Caco-2 (cell line): Measurements from ENCODE around the gene C14orf180. TPM values are rescaled to one million over a fixed set of nuclear protein-coding genes. Genes with fewer than 3 reads are reported as not detected.

ENCODE experiments used
- BruUV-seq: library from RNA; stranded (reverse); fragments of 400-500 nt; replicated peaks from 2 replicates; lab custom pipeline; 2021; lab: Mats Ljungman, UMichigan
- CTCF ChIA-PET: fragments of 300-600 bp; sonication (Branson Sonifier 250); formaldehyde crosslinking; loops from one replicate; lab custom pipeline; 2022; ENCODE audit warnings: antibody characterized with exemption; lab: Charles Lee
- POLR2A ChIA-PET: fragments of 300-600 bp; sonication (Branson Sonifier 250); formaldehyde crosslinking; loops from one replicate; lab custom pipeline; 2022; ENCODE audit warnings: antibody characterized with exemption; lab: Charles Lee
- DNase-seq, 2 experiments: peaks; one replicate each; pipeline versions ENCODE4 v3.0.0 to v3.0.0-alpha.2; 2020 to 2022
- H3K27me3 ChIP-seq: replicated peaks from 2 replicates; pipeline ENCODE4 v1.6.0; 2011; ENCODE audit warnings: low read length; ENCODE audit not compliant: control insufficient read depth, insufficient read depth
- H3K36me3 ChIP-seq: 2 replicates; pipeline ENCODE4 v1.5.1; 2011; ENCODE audit warnings: low read length; ENCODE audit not compliant: control insufficient read depth, insufficient read depth
- H3K4me1 ChIP-seq: fragments of 250-450 bp; sonication (Bioruptor Pico); 2 replicates; pipeline ENCODE4 v1.5.1; 2020; ENCODE audit warnings: mild to moderate bottlenecking
- H3K4me3 ChIP-seq: 2 replicates; pipeline ENCODE4 v1.5.1; 2011; ENCODE audit warnings: low read depth, mild to moderate bottlenecking, control low read depth, low read length
- H3K9me3 ChIP-seq: fragments of 250-450 bp; sonication (Bioruptor Pico); 2 replicates; pipeline ENCODE4 v1.5.1; 2020; ENCODE audit warnings: mild to moderate bottlenecking, moderate library complexity
- H3K27ac Mint-ChIP-seq: one replicate; pipeline ENCODE4 v1.8.0; 2022; ENCODE audit warnings: mixed read lengths; ENCODE audit not compliant: unreplicated experiment
- H3K27me3 Mint-ChIP-seq: one replicate; pipeline ENCODE4 v1.8.0; 2022; ENCODE audit warnings: mixed read lengths; ENCODE audit not compliant: insufficient read depth, unreplicated experiment
- H3K36me3 Mint-ChIP-seq: one replicate; pipeline ENCODE4 v1.8.0; 2022; ENCODE audit warnings: mild to moderate bottlenecking, mixed read lengths; ENCODE audit not compliant: insufficient read depth, unreplicated experiment
- H3K4me1 Mint-ChIP-seq: one replicate; pipeline ENCODE4 v1.8.0; 2022; ENCODE audit warnings: low read depth, mixed read lengths; ENCODE audit not compliant: unreplicated experiment
- H3K4me3 Mint-ChIP-seq: one replicate; pipeline ENCODE4 v1.8.0; 2022; ENCODE audit warnings: mild to moderate bottlenecking, moderate library complexity, mixed read lengths; ENCODE audit not compliant: unreplicated experiment
- H3K9me3 Mint-ChIP-seq: one replicate; pipeline ENCODE4 v1.8.0; 2022; ENCODE audit warnings: mixed read lengths; ENCODE audit not compliant: unreplicated experiment
- intact Hi-C: fragments of 100-400 bp; cut with micrococcal nuclease; formaldehyde crosslinking; loops from one replicate; pipeline ENCODE4 v1.10.0; 2022; ENCODE audit not compliant: unreplicated experiment
- total RNA-seq: library from RNA; stranded (reverse); gene quantifications from 2 replicates; pipeline ENCODE4 v1.2.3, GENCODE V29; 2022
- TF ChIP-seq, protein P1 (sequence below), 2 experiments: fragments of 200-600 bp in 1 of 2; IDR thresholded peaks; 1 replicate in 1 of 2; 2 replicates in 1 of 2; pipeline versions ENCODE4 v1.5.1 to v1.8.0; 2011 to 2022; ENCODE audit warnings: antibody characterized with exemption in 1 of 2, control low read depth in 1 of 2, inconsistent platforms in 1 of 2, low read depth in 1 of 2, low read length in 1 of 2, mild to moderate bottlenecking in 1 of 2, moderate library complexity in 1 of 2; ENCODE audit not compliant: insufficient read depth in 1 of 2, severe bottlenecking in 1 of 2, unreplicated experiment in 1 of 2

Gene C14orf180
- total RNA-seq, 1 experiment from 2014 or later, result not detected

DNA sequence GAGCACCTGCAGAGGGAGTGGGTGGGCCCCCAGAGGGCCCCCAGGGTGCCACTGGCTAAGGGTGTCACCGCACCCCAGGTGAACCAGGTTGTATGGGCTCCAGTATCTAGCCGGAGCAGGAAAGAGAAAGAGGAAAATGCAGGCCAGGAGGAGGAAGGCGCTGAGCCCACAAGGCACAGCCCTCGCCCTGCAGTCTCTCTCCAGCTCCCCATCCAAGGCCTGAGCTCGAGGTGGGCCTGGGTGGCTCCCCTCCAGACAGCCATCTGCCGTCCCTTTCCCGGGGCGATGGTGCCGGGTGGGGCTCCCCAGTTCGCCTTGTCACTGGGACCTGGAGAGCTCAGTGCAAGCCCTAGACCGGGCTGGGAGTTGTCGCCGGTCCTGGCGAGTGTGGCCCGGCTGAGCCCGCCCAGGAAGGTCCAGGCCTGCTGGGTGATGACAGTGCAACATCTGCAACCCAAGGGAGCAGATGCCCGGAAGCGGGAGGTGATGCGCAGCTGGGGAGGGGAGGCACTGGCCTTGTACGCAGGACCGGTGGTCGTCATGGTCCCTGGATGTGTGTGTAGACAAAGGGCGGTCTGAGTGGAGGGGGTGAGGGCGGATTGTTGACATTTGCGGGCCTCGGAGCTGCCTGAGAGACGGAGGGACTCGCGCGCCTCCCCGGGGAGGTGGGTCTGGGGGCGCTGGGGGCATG, 24.3 kb downstream of the C14orf180 start:
- Mint-ChIP-seq H3K4me1 (no peaks in the 10 kb centered on the region), H3K9me3 (no peaks in the 10 kb centered on the region), H3K27ac (no peak overlapping the region), H3K4me3 (no peak overlapping the region), H3K27me3 (peaks cover 37% of the 10 kb centered on the region), H3K36me3 (no peaks in the 10 kb centered on the region)
- H3K9me3 ChIP-seq, result no peaks in the 10 kb centered on the region
- intact Hi-C loops, result no loop called here
- no peaks in the 10 kb centered on the region; the same call in 1 of the 2 replicates for H3K27me3 ChIP-seq
- no peaks in the 10 kb centered on the region for H3K4me1 ChIP-seq
- H3K4me3 ChIP-seq, result no peak overlapping the region
- POLR2A ChIA-PET, result no interaction called here
- no peak for DNase-seq
- H3K36me3 ChIP-seq, result no peaks in the 10 kb centered on the region
- CTCF ChIA-PET, result no interaction called here
- BruUV-seq, result no TSS peak
- TF ChIP-seq, protein P1, sequence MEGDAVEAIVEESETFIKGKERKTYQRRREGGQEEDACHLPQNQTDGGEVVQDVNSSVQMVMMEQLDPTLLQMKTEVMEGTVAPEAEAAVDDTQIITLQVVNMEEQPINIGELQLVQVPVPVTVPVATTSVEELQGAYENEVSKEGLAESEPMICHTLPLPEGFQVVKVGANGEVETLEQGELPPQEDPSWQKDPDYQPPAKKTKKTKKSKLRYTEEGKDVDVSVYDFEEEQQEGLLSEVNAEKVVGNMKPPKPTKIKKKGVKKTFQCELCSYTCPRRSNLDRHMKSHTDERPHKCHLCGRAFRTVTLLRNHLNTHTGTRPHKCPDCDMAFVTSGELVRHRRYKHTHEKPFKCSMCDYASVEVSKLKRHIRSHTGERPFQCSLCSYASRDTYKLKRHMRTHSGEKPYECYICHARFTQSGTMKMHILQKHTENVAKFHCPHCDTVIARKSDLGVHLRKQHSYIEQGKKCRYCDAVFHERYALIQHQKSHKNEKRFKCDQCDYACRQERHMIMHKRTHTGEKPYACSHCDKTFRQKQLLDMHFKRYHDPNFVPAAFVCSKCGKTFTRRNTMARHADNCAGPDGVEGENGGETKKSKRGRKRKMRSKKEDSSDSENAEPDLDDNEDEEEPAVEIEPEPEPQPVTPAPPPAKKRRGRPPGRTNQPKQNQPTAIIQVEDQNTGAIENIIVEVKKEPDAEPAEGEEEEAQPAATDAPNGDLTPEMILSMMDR (IDR thresholded peaks at IDR 0.05; ENCODE audit: insufficient read depth in 1 of 2, low read depth in 1 of 2, low read length in 1 of 2, severe bottlenecking in 1 of 2, unreplicated experiment in 1 of 2), result no peak

GRCh38 chr14:104604458-104605449, 25.2 kb downstream of the C14orf180 start, which contains the start of gene TMEM179:
Gene TMEM179, minus strand, starts transcription at chr14:104604772. Its CDS starts 31 bp downstream, at chr14:104604741.
- peaks cover 37% of the 10 kb centered on the region for H3K27me3 Mint-ChIP-seq
- no peaks in the 10 kb centered on the region for H3K4me1 Mint-ChIP-seq
- H3K36me3 Mint-ChIP-seq, result no peaks in the 10 kb centered on the region
- Histone ChIP-seq H3K27me3 (no peaks in the 10 kb centered on the region; the same call in 1 of the 2 replicates), H3K36me3 (no peaks in the 10 kb centered on the region), H3K4me1 (no peaks in the 10 kb centered on the region), H3K4me3 (no peak within 1 kb of the TSS), H3K9me3 (no peaks in the 10 kb centered on the region)
- TF ChIP-seq, protein P1 (IDR thresholded peaks at IDR 0.05; ENCODE audit: insufficient read depth in 1 of 2, low read depth in 1 of 2, low read length in 1 of 2, severe bottlenecking in 1 of 2, unreplicated experiment in 1 of 2), result no peak
- H3K27ac Mint-ChIP-seq, result no peak within 1 kb of the TSS
- no peaks in the 10 kb centered on the region for H3K9me3 Mint-ChIP-seq
- BruUV-seq, result no TSS peak
- intact Hi-C loops, result no loop called here
- ChIA-PET CTCF (no interaction called here), POLR2A (no interaction called here)
- DNase-seq, result no peak
- no peak within 1 kb of the TSS for H3K4me3 Mint-ChIP-seq

GRCh38 chr14:104609666-104610065, 30.1 kb downstream of the C14orf180 start:
- Mint-ChIP-seq H3K27ac (no peak overlapping the region), H3K9me3 (no peaks in the 10 kb centered on the region), H3K27me3 (peaks cover 41% of the 10 kb centered on the region), H3K4me3 (no peak overlapping the region), H3K36me3 (no peaks in the 10 kb centered on the region), H3K4me1 (no peaks in the 10 kb centered on the region)
- ChIA-PET POLR2A (no interaction called here), CTCF (no interaction called here)
- TF ChIP-seq, protein P1 (IDR thresholded peaks at IDR 0.05; ENCODE audit: insufficient read depth in 1 of 2, low read depth in 1 of 2, low read length in 1 of 2, severe bottlenecking in 1 of 2, unreplicated experiment in 1 of 2), result no peak
- H3K9me3 ChIP-seq, result no peaks in the 10 kb centered on the region
- H3K36me3 ChIP-seq, result no peaks in the 10 kb centered on the region
- no peak overlapping the region for H3K4me3 ChIP-seq
- intact Hi-C loops, result no loop called here
- H3K27me3 ChIP-seq, result no peaks in the 10 kb centered on the region; the same call in 1 of the 2 replicates
- no peak for DNase-seq
- no peaks in the 10 kb centered on the region for H3K4me1 ChIP-seq
- no TSS peak for BruUV-seq
